Activated CD4-positive, alpha-beta memory T cell treated with anti-CD3 and anti-CD28 coated beads for 36 hours (primary cell): Measurements from ENCODE around the gene ABR. TPM values are rescaled to one million over a fixed set of nuclear protein-coding genes. Genes with fewer than 3 reads are reported as not detected.

ENCODE experiments used
- microRNA-seq: library from miRNA; unstranded; fragments of <30 nt; microRNA quantifications from one replicate; pipeline ENCODE4 v1.2.0, GENCODE V29; 2022; ENCODE audit warnings: borderline number of aligned reads, borderline microRNAs expressed, borderline replicate concordance
- total RNA-seq, 2 experiments: library from RNA; stranded (reverse); gene quantifications; one replicate each; pipeline ENCODE4 v1.2.3, GENCODE V29; 2021

ABR gene
- total RNA-seq, 2 experiments from 2014 or later = 50.3 to 54.5 TPM

Small RNA genes within 50 kb of the gene (microRNA-seq; reads per million reads assigned to microRNA genes)
- gene MIR3183 = not detected

Other genes starting within 250 kb of the ABR start
- gene NXN, start 200.2 kb downstream of the ABR start, total RNA-seq = under 1 TPM; 0.31 to 0.33 TPM
- gene TIMM22, start 182.9 kb downstream of the ABR start, total RNA-seq = 1 to 10 TPM; 8.0 to 9.6 TPM
- gene BHLHA9, start 90.5 kb upstream of the ABR start, total RNA-seq = not detected
- not detected for gene TRARG1, start 99.7 kb upstream of the ABR start, total RNA-seq
- 100 to 1,000 TPM; 505 to 509 TPM for gene YWHAE, start 220.2 kb upstream of the ABR start, total RNA-seq